Left lung (tissue), 10 donors: Measurements from ENCODE around the gene PLEKHM1. TPM values are rescaled to one million over a fixed set of nuclear protein-coding genes. Genes with fewer than 3 reads are reported as not detected.
"Not testable (repeated sequence)": the region's sequence is repeated elsewhere in the genome, so short reads cannot be mapped to it uniquely, and the experiment has no call there.

Experiments
- ATAC-seq: fragments of 200-7000 bp; cut with Tn5 transposase; one replicate; pipeline ENCODE4 v1.9.1; 2020; ENCODE audit warnings: moderate library complexity
- DNase-seq, 4 donors: peaks; one replicate each; pipeline ENCODE4 v3.0.0-alpha.2; 2013 to 2020
- H3K27ac ChIP-seq, 2 donors: fragments of 200-600 bp; sonication (generic) in 1 of 2; one replicate each; pipeline versions ENCODE4 v1.5.0 to v1.8.0; 2020 to 2021
- H3K27me3 ChIP-seq, 2 donors: fragments of 200-600 bp; sonication (generic) in 1 of 2; one replicate each; pipeline versions ENCODE4 v1.5.0 to v1.8.0; 2020 to 2021
- H3K36me3 ChIP-seq, 2 donors: fragments of 200-600 bp; sonication (generic) in 1 of 2; one replicate each; pipeline versions ENCODE4 v1.5.0 to v1.8.0; 2020 to 2021
- H3K4me1 ChIP-seq, 2 donors: fragments of 200-600 bp; one replicate each; pipeline ENCODE4 v1.8.0; 2021
- H3K4me3 ChIP-seq, 2 donors: fragments of 200-600 bp; sonication (generic) in 1 of 2; one replicate each; pipeline versions ENCODE4 v1.5.0 to v1.8.0; 2020 to 2021; ENCODE audit warnings: mild to moderate bottlenecking in 1 of 2
- H3K9me3 ChIP-seq, 2 donors: fragments of 200-600 bp; sonication (generic) in 1 of 2; one replicate each; pipeline versions ENCODE4 v1.5.0 to v1.8.0; 2020 to 2021
- intact Hi-C, 2 donors: fragments of 100-400 bp; cut with DNase I; formaldehyde crosslinking; loops; one replicate each; pipeline versions ENCODE4 v1.11.2 to v1.14.2; 2022
- polyA plus RNA-seq, 6 donors: library from polyadenylated mRNA; unstranded; fragments of 120-200 nt; gene quantifications; one replicate each; pipeline ENCODE4 v1.2.1, GENCODE V29; 2013; ENCODE audit not compliant: insufficient read length in 6 of 6
- total RNA-seq, 2 donors: library from RNA; stranded (reverse); fragmentation: NEBNext Ultra II Directional; extraction: Animal tissue kit (Norgen Biotek cat#: 25700); gene quantifications; one replicate each; pipeline ENCODE4 v1.2.1, GENCODE V29; 2021
- donor health status: DM: no; HTN: yes; CAD: no.
- donor health status: DM: no; HTN: no; CAD: no.

The PLEKHM1 gene
- total and polyA plus RNA-seq, 8 donors, result 14.7 to 96.9 (median 18.0) TPM

DNA sequence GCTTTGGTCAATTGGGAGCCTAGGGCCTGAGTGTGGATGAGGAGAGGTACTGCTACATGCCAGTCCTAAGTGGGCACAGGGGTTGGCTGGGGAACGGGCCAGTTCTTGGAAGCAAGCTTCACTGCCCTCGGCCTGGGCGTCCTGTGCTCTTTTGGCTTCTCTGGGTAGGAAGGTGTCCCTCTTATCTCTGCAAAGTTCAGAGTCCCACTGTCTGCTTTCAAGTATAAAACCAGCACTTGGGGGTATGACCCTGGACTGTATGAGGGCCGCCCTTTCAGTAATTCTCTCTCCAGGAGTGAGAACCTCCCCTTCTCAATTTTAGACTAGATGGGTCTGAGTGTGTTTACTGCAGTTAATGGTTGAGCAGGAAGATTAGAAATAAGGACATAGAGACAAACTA lies 1.6 kb upstream of the PLEKHM1 start:
- H3K27me3 ChIP-seq, ATAC-seq, H3K4me3 ChIP-seq, DNase-seq, intact Hi-C loops, H3K36me3 ChIP-seq, H3K27ac ChIP-seq, H3K9me3 ChIP-seq: not testable (repeated sequence)
- peaks cover 7 to 31% of the 10 kb centered on the region in 2 donors for H3K4me1 ChIP-seq

DNA sequence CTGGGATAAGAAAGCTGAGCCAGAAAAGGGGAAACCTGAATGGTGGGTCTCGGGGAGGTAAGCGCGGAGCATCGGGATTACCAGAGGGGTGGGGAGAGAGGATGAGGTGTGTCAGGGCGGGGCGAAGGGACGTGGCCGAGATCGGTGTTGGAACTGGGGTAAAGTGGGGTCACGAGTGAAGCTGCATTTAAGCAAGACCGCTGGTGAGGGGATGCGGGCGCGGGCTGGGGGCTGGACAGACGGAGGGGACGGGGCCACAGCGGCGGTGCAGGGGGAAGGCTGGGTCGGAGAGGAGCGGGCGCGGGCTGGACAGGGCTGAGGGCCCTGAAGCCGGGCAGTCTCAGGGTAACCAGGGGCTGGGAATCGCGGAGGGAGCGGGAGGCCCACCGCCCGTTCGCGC lies 323 bp downstream of the PLEKHM1 start:
- peak overlapping the region; percentile 50 to 66 for H3K4me3 ChIP-seq
- intact Hi-C loops, H3K27me3 ChIP-seq, H3K9me3 ChIP-seq, H3K36me3 ChIP-seq: not testable (repeated sequence)
- peak in 2 of 4 donors; percentile 15 to 40 for DNase-seq
- peaks cover 7 to 45% of the 10 kb centered on the region in 2 donors for H3K4me1 ChIP-seq
- H3K27ac ChIP-seq, result peak overlapping the region; percentile 86 to 93
- peak; percentile 23 for ATAC-seq

DNA sequence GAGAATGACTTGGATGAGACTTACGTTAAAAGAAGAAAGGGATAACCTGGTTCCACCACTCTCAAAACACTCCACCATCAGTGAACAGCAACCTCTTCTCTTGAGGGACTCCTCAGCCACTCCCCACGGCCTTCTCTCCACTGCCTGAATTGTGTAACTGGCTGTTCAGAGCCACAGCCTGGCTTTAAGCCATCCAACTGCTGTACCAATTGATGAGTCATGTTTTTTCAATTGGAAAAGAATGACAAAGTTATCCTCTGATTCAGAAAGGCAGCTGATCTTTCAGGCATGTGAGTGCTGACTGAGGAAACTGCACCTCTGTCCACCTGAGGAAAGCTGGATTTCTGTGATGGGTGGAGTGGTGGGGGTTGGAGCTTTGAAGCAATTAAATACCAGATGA lies 2.8 kb downstream of the PLEKHM1 start:
- peak overlapping the region; percentile 72 to 74 for H3K27ac ChIP-seq
- intact Hi-C loops, result not testable (repeated sequence)
- ATAC-seq, result peak; percentile 58

GRCh38 chr17:45483591-45484216 lies 6.8 kb downstream of the PLEKHM1 start:
- DNase-seq, intact Hi-C loops, ATAC-seq, H3K27me3 ChIP-seq, H3K9me3 ChIP-seq, H3K36me3 ChIP-seq, H3K4me3 ChIP-seq: not testable (repeated sequence)
- peak overlapping the region in 1 of 2 donors; percentile 37 for H3K27ac ChIP-seq
- H3K4me1 ChIP-seq, result peaks cover 7 to 49% of the 10 kb centered on the region in 2 donors

More for the DNA sequence above, 2.8 kb downstream of the PLEKHM1 start:
- H3K36me3 ChIP-seq, H3K4me3 ChIP-seq, H3K27me3 ChIP-seq, H3K9me3 ChIP-seq: not testable (repeated sequence)
- peak in 2 of 4 donors; percentile 45 to 85 for DNase-seq
- peaks cover 7 to 58% of the 10 kb centered on the region in 2 donors for H3K4me1 ChIP-seq

DNA sequence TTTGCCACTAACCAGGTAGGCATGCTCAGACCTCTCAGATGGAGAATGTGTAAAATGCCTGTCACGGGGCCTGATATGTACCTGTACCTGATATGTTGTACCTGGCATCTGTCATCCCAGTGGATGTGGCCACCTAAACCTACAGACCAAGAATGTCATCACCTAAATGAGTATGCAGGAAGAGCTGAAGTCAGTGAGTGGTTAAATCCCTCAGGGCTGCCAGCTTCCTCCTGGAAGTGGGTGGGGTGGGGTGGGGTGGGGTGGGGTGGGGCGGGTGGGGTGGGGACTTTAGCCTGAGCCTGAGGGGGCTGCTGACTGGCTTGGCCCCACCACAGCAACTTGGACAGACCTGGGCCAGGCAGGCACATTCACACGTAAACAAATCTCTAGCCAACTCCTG lies 7.3 kb downstream of the PLEKHM1 start:
- Histone ChIP-seq H3K36me3 (peaks cover 0 to 11% of the 10 kb centered on the region in 2 donors), H3K4me1 (peaks cover 7 to 44% of the 10 kb centered on the region in 2 donors), H3K27ac (peak overlapping the region in 1 of 2 donors; percentile 37)
- intact Hi-C loops, ATAC-seq, H3K27me3 ChIP-seq, H3K4me3 ChIP-seq, H3K9me3 ChIP-seq, DNase-seq: not testable (repeated sequence)

DNA sequence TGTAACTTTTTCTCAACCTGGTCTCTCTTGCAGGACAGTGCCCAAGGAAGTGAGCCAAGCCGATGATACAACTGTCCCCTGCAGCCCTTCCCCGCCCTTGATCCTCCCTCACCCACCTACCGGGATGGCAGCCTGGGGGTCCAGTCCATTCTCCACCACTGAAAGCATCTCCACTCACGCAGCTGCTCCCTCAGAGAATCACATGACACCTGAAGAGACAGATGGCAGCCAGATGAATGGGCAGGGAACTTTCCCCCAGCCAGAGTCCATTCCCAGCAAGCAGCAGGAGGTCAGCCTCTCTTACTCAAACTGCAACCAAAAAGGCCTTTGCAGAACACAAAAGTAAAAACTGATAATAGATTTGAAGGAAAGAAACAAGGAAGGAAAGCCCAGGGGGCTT lies 8.2 kb downstream of the PLEKHM1 start:
- H3K4me3 ChIP-seq, H3K9me3 ChIP-seq, ATAC-seq, intact Hi-C loops, H3K27ac ChIP-seq, H3K27me3 ChIP-seq, DNase-seq: not testable (repeated sequence)
- H3K4me1 ChIP-seq, result peaks cover 0 to 36% of the 10 kb centered on the region in 2 donors
- H3K36me3 ChIP-seq, result peaks cover 0 to 20% of the 10 kb centered on the region in 2 donors

GRCh38 chr17:45475436-45475835 lies 15.1 kb downstream of the PLEKHM1 start:
- DNase-seq, intact Hi-C loops: not testable (repeated sequence)

DNA sequence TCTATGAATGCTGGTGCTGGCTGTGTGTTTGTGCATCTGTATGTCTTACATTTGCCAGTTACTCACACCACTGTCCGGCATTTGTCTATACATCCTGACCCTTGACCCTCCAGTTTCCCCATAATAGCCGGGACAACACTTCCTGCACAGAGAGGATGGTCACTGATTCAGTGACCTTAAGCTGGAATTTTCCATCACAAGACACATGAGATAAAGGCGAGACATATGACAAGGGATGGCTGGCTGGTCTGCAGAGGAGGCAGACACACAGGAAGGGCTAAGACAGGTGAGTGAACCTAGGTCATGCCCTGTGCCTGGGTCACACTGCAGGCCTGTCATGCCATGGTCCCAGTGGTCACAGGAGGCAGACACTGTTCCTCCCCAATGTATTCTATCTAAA lies 18.3 kb downstream of the PLEKHM1 start:
- H3K4me3 ChIP-seq, H3K27ac ChIP-seq, ATAC-seq, DNase-seq, H3K4me1 ChIP-seq, H3K9me3 ChIP-seq, H3K27me3 ChIP-seq, intact Hi-C loops: not testable (repeated sequence)
- H3K36me3 ChIP-seq, result peaks cover 0 to 80% of the 10 kb centered on the region in 2 donors

More at GRCh38 chr17:45475436-45475835, 15.1 kb downstream of the PLEKHM1 start:
- H3K27me3 ChIP-seq, ATAC-seq, H3K27ac ChIP-seq, H3K4me1 ChIP-seq, H3K9me3 ChIP-seq, H3K4me3 ChIP-seq: not testable (repeated sequence)
- peaks cover 0 to 71% of the 10 kb centered on the region in 2 donors for H3K36me3 ChIP-seq

DNA sequence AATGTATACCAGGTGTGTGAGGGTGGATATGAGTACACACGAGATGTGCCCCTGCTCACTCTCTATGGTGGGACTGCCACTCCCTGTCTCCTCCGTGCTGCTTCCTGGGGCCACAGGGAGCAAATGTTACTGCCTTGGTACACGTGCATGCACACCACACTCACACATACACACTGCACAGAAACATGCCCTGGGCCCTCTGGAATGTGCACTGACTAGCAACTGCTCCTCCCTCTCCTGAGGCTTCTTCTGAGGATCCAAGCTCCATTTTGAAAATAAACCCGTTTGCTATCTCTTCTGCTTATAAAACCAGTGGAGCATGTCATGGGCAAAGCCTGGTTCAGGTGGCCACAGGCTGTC lies 21.3 kb downstream of the PLEKHM1 start:
- H3K4me1 ChIP-seq, H3K9me3 ChIP-seq, H3K27ac ChIP-seq, intact Hi-C loops, H3K27me3 ChIP-seq, DNase-seq, H3K4me3 ChIP-seq: not testable (repeated sequence)
- peaks cover 0 to 71% of the 10 kb centered on the region in 2 donors for H3K36me3 ChIP-seq
- peak; percentile 10 for ATAC-seq

DNA sequence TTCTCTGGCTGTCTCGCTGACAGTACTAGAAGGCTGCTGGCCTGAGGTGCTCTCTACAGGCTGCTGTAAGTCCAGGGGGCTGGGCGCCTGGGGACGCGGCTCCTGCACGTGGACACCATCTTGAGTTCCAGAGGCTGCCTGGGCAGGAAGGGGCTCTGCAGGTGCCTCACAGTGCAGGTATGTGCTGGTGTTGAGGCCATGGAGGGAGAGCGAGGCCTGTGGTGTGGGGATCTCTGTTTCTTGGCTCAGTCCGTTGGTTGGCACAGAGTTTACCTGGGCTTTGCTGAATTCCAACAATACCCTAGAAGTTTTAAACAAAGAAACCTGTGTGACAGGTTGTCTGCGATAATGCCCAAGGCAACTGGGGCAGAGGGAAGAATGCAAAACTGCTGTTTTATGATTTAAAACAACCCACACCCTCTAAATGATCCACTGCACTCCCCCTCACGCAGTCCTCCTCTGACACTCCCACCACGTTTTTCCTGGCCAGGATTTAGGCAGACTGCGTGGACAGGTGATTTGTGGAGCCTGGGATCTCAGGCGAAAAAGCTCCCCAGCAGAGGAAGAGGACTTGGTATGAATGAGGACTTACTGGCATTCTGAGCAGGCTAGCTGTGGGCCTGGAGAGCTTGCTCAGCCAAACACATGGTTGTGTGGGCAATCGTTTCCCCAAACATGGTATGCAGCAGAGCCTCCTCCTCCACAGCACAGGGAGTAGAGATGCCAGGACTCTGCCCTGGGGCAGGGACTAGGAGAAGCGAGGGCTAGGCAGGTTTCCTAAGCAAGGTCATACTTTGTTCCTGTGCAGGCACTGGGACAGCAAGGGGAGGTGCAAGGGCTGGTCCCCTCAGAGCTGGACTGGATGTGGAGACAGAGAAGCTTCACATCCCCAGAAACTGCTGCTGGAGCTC lies 22.0 kb downstream of the PLEKHM1 start:
- H3K4me1 ChIP-seq, H3K27ac ChIP-seq, H3K4me3 ChIP-seq, intact Hi-C loops, DNase-seq, H3K27me3 ChIP-seq, H3K9me3 ChIP-seq: not testable (repeated sequence)
- H3K36me3 ChIP-seq, result peaks cover 0 to 65% of the 10 kb centered on the region in 2 donors
- peak; percentile 60 for ATAC-seq

GRCh38 chr17:45461524-45462327 lies 28.8 kb downstream of the PLEKHM1 start:
- H3K4me1 ChIP-seq, result peaks cover 0 to 22% of the 10 kb centered on the region in 2 donors
- peak in 2 of 4 donors; percentile 43 to 82 for DNase-seq
- H3K9me3 ChIP-seq, H3K4me3 ChIP-seq, H3K27me3 ChIP-seq, intact Hi-C loops: not testable (repeated sequence)
- peak overlapping the region; percentile 48 to 70 for H3K27ac ChIP-seq
- peaks cover 0 to 40% of the 10 kb centered on the region in 2 donors for H3K36me3 ChIP-seq
- peak; percentile 97 for ATAC-seq

DNA sequence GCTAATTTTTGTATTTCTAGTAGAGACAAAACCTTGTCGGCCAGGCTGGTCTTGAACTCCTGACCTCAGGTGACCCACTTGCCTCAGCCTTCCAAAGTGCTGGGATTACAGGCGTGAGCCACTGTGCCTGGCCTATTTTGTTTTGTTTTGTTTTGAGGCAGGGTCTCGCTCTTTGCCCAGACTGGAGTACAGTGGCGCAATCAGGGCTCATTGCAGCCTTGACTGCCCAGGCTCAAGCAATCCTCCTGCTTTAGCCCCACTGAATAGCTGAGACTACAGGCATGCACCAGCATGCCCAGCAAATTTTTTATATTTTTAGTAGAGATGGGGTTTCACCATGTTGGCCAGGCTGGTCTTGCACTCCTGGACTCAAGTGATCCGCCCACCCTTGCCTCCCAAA lies 30.1 kb downstream of the PLEKHM1 start:
- intact Hi-C loops, ATAC-seq, H3K27me3 ChIP-seq, H3K9me3 ChIP-seq, H3K4me3 ChIP-seq: not testable (repeated sequence)
- Histone ChIP-seq H3K27ac (peak overlapping the region in 1 of 2 donors; percentile 13), H3K36me3 (peaks cover 0 to 44% of the 10 kb centered on the region in 2 donors), H3K4me1 (peaks cover 0 to 22% of the 10 kb centered on the region in 2 donors)
- peak in 1 of 4 donors; percentile 5 for DNase-seq
